B cell (primary cell): ENCODE data around the gene PHKA2.

ENCODE experiments used
- CTCF ChIP-seq: fragments of 200-600 bp; IDR thresholded peaks from one replicate; pipeline ENCODE4 v1.8.0; 2022; ENCODE audit warnings: antibody characterized with exemption, mild to moderate bottlenecking
- EZH2 ChIP-seq: IDR thresholded peaks from 2 replicates; pipeline ENCODE4 v1.6.1; 2012; ENCODE audit warnings: borderline replicate concordance, low read depth, mild to moderate bottlenecking, moderate library complexity, low read length; ENCODE audit not compliant: insufficient read depth, poor library complexity, severe bottlenecking

- TF ChIP-seq EZH2 (no peak), CTCF (no peak)
Measured at GRCh38 chrX:18961686-18962085, 22.2 kb downstream of the PHKA2 start.
